22Rv1 (cell line): Measurements from ENCODE around the gene EIF4E1B.

Experiments
- CTCF ChIP-seq: fragments of 450-650 bp; IDR thresholded peaks from 2 replicates; pipeline ENCODE4 v1.5.1; 2017; ENCODE audit warnings: mild to moderate bottlenecking
- ZFX ChIP-seq: fragments of 450-650 bp; IDR thresholded peaks from 2 replicates; pipeline ENCODE4 v1.6.1; 2017; ENCODE audit warnings: antibody characterized with exemption, borderline replicate concordance

GRCh38 chr5:176608937-176609723, 21.3 kb upstream of the EIF4E1B start:
- TF ChIP-seq CTCF (no peak), ZFX (no peak)
